Measurements from ENCODE around the gene TATDN3. TPM values are rescaled to one million over a fixed set of nuclear protein-coding genes. Genes with fewer than 3 reads are reported as not detected.
A peak's percentile ranks its signal among the peaks of the same experiment; 100 is the strongest.

TATDN3 gene
- total RNA-seq, 1 experiment from 2014 or later = 12.4 TPM

GRCh38 chr1:212780759-212781158, 10.9 kb upstream of the TATDN3 start:
- intact Hi-C loops (cut with micrococcal nuclease; ENCODE audit: unreplicated experiment) = no loop called here
- CTCF ChIA-PET = interaction anchor here (0.6 to 1.8 kb wide), 2 partner anchors 19 to 31 kb away, joined by 5 to 11 read pairs; no protein-coding TSS in a partner anchor
- no peaks in the 10 kb centered on the region for H3K27me3 ChIP-seq (replicated peaks; ENCODE audit: control insufficient read depth, insufficient read depth, low read length)
- Mint-ChIP-seq H3K4me1 (ENCODE audit: low read depth, unreplicated experiment) (no peaks in the 10 kb centered on the region), H3K9me3 (ENCODE audit: unreplicated experiment) (no peaks in the 10 kb centered on the region), H3K27me3 (ENCODE audit: insufficient read depth, unreplicated experiment) (no peaks in the 10 kb centered on the region), H3K4me3 (ENCODE audit: unreplicated experiment) (no peak overlapping the region), H3K27ac (ENCODE audit: unreplicated experiment) (no peak overlapping the region), H3K36me3 (ENCODE audit: insufficient read depth, unreplicated experiment) (peaks cover 52% of the 10 kb centered on the region)
- POLR2A ChIA-PET = no interaction called here
- no peak overlapping the region for H3K4me3 ChIP-seq (ENCODE audit: low read depth, low read length)
- 0 out of 2 replicates have a peak, but pooled peaks cover 2% of the 10 kb centered on the region for H3K36me3 ChIP-seq (ENCODE audit: control insufficient read depth, insufficient read depth, low read length)
- no peaks in the 10 kb centered on the region for H3K4me1 ChIP-seq
- TF ChIP-seq CTCF (IDR thresholded peaks at IDR 0.05; ENCODE audit: insufficient read depth in 1 of 2, low read depth in 1 of 2, low read length in 1 of 2, severe bottlenecking in 1 of 2, unreplicated experiment in 1 of 2) = no peak
- no peak for DNase-seq
- BruUV-seq (replicated peaks) = TSS peak; percentile 5
- no peaks in the 10 kb centered on the region; the same call in 1 of the 2 replicates for H3K9me3 ChIP-seq

GRCh38 chr1:212781225-212781624, 10.5 kb upstream of the TATDN3 start:
- TF ChIP-seq CTCF (IDR thresholded peaks at IDR 0.05; ENCODE audit: insufficient read depth in 1 of 2, low read depth in 1 of 2, low read length in 1 of 2, severe bottlenecking in 1 of 2, unreplicated experiment in 1 of 2) = no peak
- Histone ChIP-seq H3K9me3 (no peaks in the 10 kb centered on the region; the same call in 1 of the 2 replicates), H3K4me3 (ENCODE audit: low read depth, low read length) (no peak overlapping the region), H3K27me3 (replicated peaks; ENCODE audit: control insufficient read depth, insufficient read depth, low read length) (no peaks in the 10 kb centered on the region), H3K36me3 (ENCODE audit: control insufficient read depth, insufficient read depth, low read length) (0 out of 2 replicates have a peak, but pooled peaks cover 2% of the 10 kb centered on the region), H3K4me1 (no peaks in the 10 kb centered on the region)
- POLR2A ChIA-PET = no interaction called here
- Mint-ChIP-seq H3K4me3 (ENCODE audit: unreplicated experiment) (no peak overlapping the region), H3K4me1 (ENCODE audit: low read depth, unreplicated experiment) (no peaks in the 10 kb centered on the region), H3K36me3 (ENCODE audit: insufficient read depth, unreplicated experiment) (peaks cover 56% of the 10 kb centered on the region), H3K27me3 (ENCODE audit: insufficient read depth, unreplicated experiment) (no peaks in the 10 kb centered on the region), H3K9me3 (ENCODE audit: unreplicated experiment) (no peaks in the 10 kb centered on the region), H3K27ac (ENCODE audit: unreplicated experiment) (no peak overlapping the region)
- CTCF ChIA-PET = interaction anchor here (0.6 to 1.8 kb wide), 3 partner anchors 20 to 116 kb away, joined by 5 to 11 read pairs (median 6); no protein-coding TSS in a partner anchor
- no TSS peak for BruUV-seq (replicated peaks)
- intact Hi-C loops (cut with micrococcal nuclease; ENCODE audit: unreplicated experiment) = no loop called here
- DNase-seq = no peak

GRCh38 chr1:212782422-212783154, 9.1 kb upstream of the TATDN3 start:
- TF ChIP-seq CTCF (IDR thresholded peaks at IDR 0.05; ENCODE audit: insufficient read depth in 1 of 2, low read depth in 1 of 2, low read length in 1 of 2, severe bottlenecking in 1 of 2, unreplicated experiment in 1 of 2) = peak; percentile 52 to 60
- Histone ChIP-seq H3K9me3 (no peaks in the 10 kb centered on the region; the same call in 1 of the 2 replicates), H3K4me3 (ENCODE audit: low read depth, low read length) (no peak overlapping the region), H3K27me3 (replicated peaks; ENCODE audit: control insufficient read depth, insufficient read depth, low read length) (no peaks in the 10 kb centered on the region), H3K4me1 (no peaks in the 10 kb centered on the region), H3K36me3 (ENCODE audit: control insufficient read depth, insufficient read depth, low read length) (0 out of 2 replicates have a peak, but pooled peaks cover 2% of the 10 kb centered on the region)
- Mint-ChIP-seq H3K27ac (ENCODE audit: unreplicated experiment) (no peak overlapping the region), H3K4me1 (ENCODE audit: low read depth, unreplicated experiment) (no peaks in the 10 kb centered on the region), H3K4me3 (ENCODE audit: unreplicated experiment) (no peak overlapping the region), H3K9me3 (ENCODE audit: unreplicated experiment) (no peaks in the 10 kb centered on the region), H3K27me3 (ENCODE audit: insufficient read depth, unreplicated experiment) (no peaks in the 10 kb centered on the region), H3K36me3 (ENCODE audit: insufficient read depth, unreplicated experiment) (peaks cover 58% of the 10 kb centered on the region)
- ChIA-PET POLR2A (no interaction called here), CTCF (interaction anchor here (0.5 to 1.8 kb wide), 3 partner anchors 27 to 489 kb away, joined by 3 to 11 read pairs (median 3); no protein-coding TSS in a partner anchor)
- intact Hi-C loops (cut with micrococcal nuclease; ENCODE audit: unreplicated experiment) = loop anchor here (1.0 kb wide), 6 partner anchors 32 to 305 kb away; partner anchors contain the start of gene BATF3
- DNase-seq = no peak
- BruUV-seq (replicated peaks) = no TSS peak
